CD14-positive monocyte (primary cell): Measurements from ENCODE around the gene ABCB9. TPM values are rescaled to one million over a fixed set of nuclear protein-coding genes. Genes with fewer than 3 reads are reported as not detected.
A peak's percentile ranks its signal among the peaks of the same experiment; 100 is the strongest.

ENCODE experiments used
- DNase-seq, 3 donors: peaks; one replicate each; pipeline ENCODE4 v3.0.0-alpha.2; 2011 to 2022
- H2AFZ ChIP-seq: 2 replicates; pipeline ENCODE4 v1.6.0; 2012; ENCODE audit warnings: mild to moderate bottlenecking, low read depth, low read length, inconsistent platforms; ENCODE audit not compliant: insufficient read depth, poor library complexity, severe bottlenecking
- H3K27ac ChIP-seq, 2 donors: 1 replicate in 1 of 2; 2 replicates in 1 of 2; pipeline ENCODE4 v1.5.1; 2012 to 2013; ENCODE audit warnings: low read length in 2 of 2, control low read depth in 1 of 2, inconsistent platforms in 1 of 2, low read depth in 1 of 2, mild to moderate bottlenecking in 1 of 2
- H3K27me3 ChIP-seq, 2 donors: one replicate each; pipeline versions ENCODE4 v1.6.0 to v1.6.1; 2011 to 2013; ENCODE audit warnings: low read length in 2 of 2; ENCODE audit not compliant: control insufficient read depth in 2 of 2, insufficient read depth in 2 of 2
- H3K36me3 ChIP-seq, 2 donors: replicated peaks in 1 of 2; 1 replicate in 1 of 2; 2 replicates in 1 of 2; pipeline versions ENCODE4 v1.5.1 to v1.6.1; 2012 to 2013; ENCODE audit warnings: low read length in 2 of 2, control low read depth in 1 of 2, inconsistent platforms in 1 of 2, mild to moderate bottlenecking in 1 of 2; ENCODE audit not compliant: insufficient read depth in 2 of 2, control insufficient read depth in 1 of 2
- H3K4me1 ChIP-seq, 2 donors: 1 replicate in 1 of 2; 2 replicates in 1 of 2; pipeline versions ENCODE4 v1.5.1 to v1.6.1; 2012 to 2013; ENCODE audit warnings: low read length in 2 of 2, control low read depth in 1 of 2, inconsistent platforms in 1 of 2, mild to moderate bottlenecking in 1 of 2, moderate library complexity in 1 of 2; ENCODE audit not compliant: insufficient read depth in 2 of 2, control insufficient read depth in 1 of 2
- H3K4me2 ChIP-seq: replicated peaks from 2 replicates; pipeline ENCODE3; 2012; ENCODE audit warnings: low read length, moderate library complexity, mild to moderate bottlenecking; ENCODE audit not compliant: poor library complexity, severe bottlenecking; ENCODE audit errors: extremely low read depth
- H3K4me3 ChIP-seq, 3 experiments: fragments of 200-600 bp in 1 of 3; sonication (generic) in 1 of 3; replicated peaks in 1 of 3; 1 replicate in 2 of 3; 2 replicates in 1 of 3; pipeline ENCODE4 v1.5.1; 2011 to 2013; ENCODE audit warnings: low read length in 3 of 3, mild to moderate bottlenecking in 3 of 3, control low read depth in 2 of 3, low read depth in 2 of 3, inconsistent platforms in 1 of 3, moderate library complexity in 1 of 3
- H3K79me2 ChIP-seq: 2 replicates; pipeline ENCODE4 v1.6.0; 2012; ENCODE audit warnings: mild to moderate bottlenecking, control low read depth, inconsistent platforms, low read length, moderate library complexity; ENCODE audit not compliant: insufficient read depth
- H3K9ac ChIP-seq: 2 replicates; pipeline ENCODE4 v1.6.0; 2017; ENCODE audit warnings: low read length, mild to moderate bottlenecking; ENCODE audit not compliant: insufficient read depth, poor library complexity, severe bottlenecking
- H3K9me3 ChIP-seq, 2 donors: replicated peaks in 1 of 2; 1 replicate in 1 of 2; 2 replicates in 1 of 2; pipeline versions ENCODE4 v1.5.1 to v1.6.1; 2012 to 2013; ENCODE audit warnings: low read length in 2 of 2, control low read depth in 1 of 2; ENCODE audit not compliant: control insufficient read depth in 1 of 2, insufficient read depth in 1 of 2
- H4K20me1 ChIP-seq: 2 replicates; pipeline ENCODE4 v1.6.0; 2012; ENCODE audit warnings: mild to moderate bottlenecking, low read length, control low read depth, moderate library complexity; ENCODE audit not compliant: insufficient read depth
- H3K27ac Mint-ChIP-seq, 7 donors: one replicate each; pipeline ENCODE4 v1.8.0; 2020; ENCODE audit warnings: mild to moderate bottlenecking in 7 of 7, mixed read lengths in 7 of 7, moderate library complexity in 6 of 7, inconsistent platforms in 2 of 7
- H3K27me3 Mint-ChIP-seq, 3 donors: one replicate each; pipeline ENCODE4 v1.8.0; 2021 to 2022; ENCODE audit warnings: low read depth in 3 of 3, mild to moderate bottlenecking in 3 of 3, mixed read lengths in 3 of 3, moderate library complexity in 3 of 3, inconsistent platforms in 1 of 3
- H3K36me3 Mint-ChIP-seq, 2 donors: one replicate each; pipeline ENCODE4 v1.8.0; 2020; ENCODE audit warnings: mixed read lengths in 2 of 2, inconsistent platforms in 1 of 2, mild to moderate bottlenecking in 1 of 2
- H3K4me1 Mint-ChIP-seq: one replicate; pipeline ENCODE4 v1.8.0; 2020; ENCODE audit warnings: mild to moderate bottlenecking, mixed read lengths
- H3K4me3 Mint-ChIP-seq, 2 donors: one replicate each; pipeline ENCODE4 v1.8.0; 2020; ENCODE audit warnings: mild to moderate bottlenecking in 2 of 2, mixed read lengths in 2 of 2, moderate library complexity in 1 of 2
- H3K9me3 Mint-ChIP-seq, 7 donors: one replicate each; pipeline ENCODE4 v1.8.0; 2020 to 2022; ENCODE audit warnings: mixed read lengths in 7 of 7, mild to moderate bottlenecking in 6 of 7, moderate library complexity in 6 of 7, inconsistent platforms in 2 of 7
- CTCF ChIP-seq: fragments of 200-600 bp; IDR thresholded peaks from one replicate; pipeline ENCODE4 v1.8.0; 2022; ENCODE audit warnings: antibody characterized with exemption, mild to moderate bottlenecking
- WGBS: methylation state at CpG from one replicate; pipeline ENCODE4 v1.1.5; 2013; ENCODE audit warnings: missing lambda C conversion rate; ENCODE audit not compliant: insufficient coverage; 5-methylcytosine and 5-hydroxymethylcytosine counted together
- intact Hi-C, 2 donors: fragments of 100-400 bp; cut with micrococcal nuclease; formaldehyde crosslinking; loops; one replicate each; pipeline versions ENCODE4 v1.15.0 to v1.15.1; 2023
- polyA plus RNA-seq, 3 donors: library from polyadenylated mRNA; depleted of rRNA in 1 of 3; unstranded in 2 of 3; stranded (reverse) in 1 of 3; fragments of 300-500 nt in 2 of 3; fragments of >200 nt in 1 of 3; fragmentation: Illumina TruSeq in 2 of 3; gene quantifications; 1 replicate in 2 of 3; 2 replicates in 1 of 3; pipeline ENCODE4 v1.2.3, GENCODE V29; 2012 to 2021

ABCB9 gene
- polyA plus RNA-seq, 3 donors, result 0.14 to 1.2 (median 0.22) TPM

- H3K9ac ChIP-seq, result peak overlapping the region; percentile 72
- peak overlapping the region; percentile 97 to 100 (median 99) for H3K27ac Mint-ChIP-seq
- peaks cover 5 to 26% of the 10 kb centered on the region in 2 donors for H3K36me3 Mint-ChIP-seq
- intact Hi-C loops, result no loop called here
- peaks cover 86% of the 10 kb centered on the region for H3K4me1 Mint-ChIP-seq
- H3K4me3 Mint-ChIP-seq, result peak overlapping the region; percentile 75 to 93
- no peak for TF ChIP-seq CTCF
- no peaks in the 10 kb centered on the region for H3K27me3 ChIP-seq
- no peaks in the 10 kb centered on the region for H3K36me3 ChIP-seq
- H3K79me2 ChIP-seq, result peaks cover 86% of the 10 kb centered on the region
- no peaks in the 10 kb centered on the region for H3K9me3 ChIP-seq
- 63% methylated on average over 8 of the region's 10 CpGs for WGBS
- H2AFZ ChIP-seq, result no peak overlapping the region
- peaks cover 98% of the 10 kb centered on the region for H4K20me1 ChIP-seq
- H3K4me1 ChIP-seq, result peaks cover 70 to 89% of the 10 kb centered on the region in 2 donors
- H3K27ac ChIP-seq, result peak overlapping the region; percentile 89 to 97
- peak in 2 of 3 donors; percentile 37 to 69 for DNase-seq
- peak overlapping the region in 2 of 3 experiments; percentile 43 to 67 for H3K4me3 ChIP-seq
- H3K4me2 ChIP-seq, result peak overlapping the region; percentile 68
- H3K27me3 Mint-ChIP-seq, result peaks cover 3 to 17% (median 3%) of the 10 kb centered on the region in 3 donors
- H3K9me3 Mint-ChIP-seq, result no peaks in the 10 kb centered on the region
These were observed 79.1 kb downstream of the ABCB9 start for GRCh38 chr12:122886851-122887818.

- peaks cover 98% of the 10 kb centered on the region for H4K20me1 ChIP-seq
- Mint-ChIP-seq H3K27ac (peak overlapping the region in 1 of 7 donors; percentile 18), H3K4me1 (peaks cover 80% of the 10 kb centered on the region), H3K4me3 (no peak overlapping the region), H3K36me3 (peaks cover 5 to 30% of the 10 kb centered on the region in 2 donors), H3K27me3 (peaks cover 4 to 19% (median 8%) of the 10 kb centered on the region in 3 donors), H3K9me3 (no peaks in the 10 kb centered on the region)
- WGBS, result 98% methylated on average over 6 of the region's 8 CpGs
- H3K4me1 ChIP-seq, result peaks cover 61 to 83% of the 10 kb centered on the region in 2 donors
- peaks cover 88% of the 10 kb centered on the region for H3K79me2 ChIP-seq
- H3K9me3 ChIP-seq, result no peaks in the 10 kb centered on the region
- no peak overlapping the region for H3K4me2 ChIP-seq
- H3K9ac ChIP-seq, result no peak overlapping the region
- no peak overlapping the region for H2AFZ ChIP-seq
- TF ChIP-seq CTCF, result no peak
- no peaks in the 10 kb centered on the region for H3K27me3 ChIP-seq
- DNase-seq, result no peak
- no peaks in the 10 kb centered on the region for H3K36me3 ChIP-seq
- intact Hi-C loops, result no loop called here
- H3K4me3 ChIP-seq, result no peak overlapping the region
- no peak overlapping the region for H3K27ac ChIP-seq
These were observed 80.1 kb downstream of the ABCB9 start for GRCh38 chr12:122886161-122886560.
